Fibroblast of lung (primary cell): ENCODE data around the gene KMO.

Experiments
- CTCF ChIP-seq, 2 donors: IDR thresholded peaks in 1 of 2; conservative IDR thresholded peaks in 1 of 2; 1 replicate in 1 of 2; 2 replicates in 1 of 2; pipeline ENCODE4 v1.5.1; 2011 to 2012; ENCODE audit warnings: low read length in 2 of 2, control low read depth in 1 of 2, inconsistent platforms in 1 of 2, low read depth in 1 of 2, mild to moderate bottlenecking in 1 of 2
- EZH2 ChIP-seq: IDR thresholded peaks from 2 replicates; pipeline ENCODE4 v1.5.1; 2012; ENCODE audit warnings: low read length, control low read depth, mild to moderate bottlenecking; ENCODE audit errors: missing control alignments

GRCh38 chr1:241644259-241644658 is 112.1 kb downstream of the KMO start:
- TF ChIP-seq CTCF (conservative IDR thresholded peaks at IDR 0.05 in 1 of 2, IDR thresholded peaks at IDR 0.05 in 1 of 2; ENCODE audit: low read depth in 1 of 2, low read length in 2 of 2) (no peak), EZH2 (no peak)
